Limb (tissue), 2 donors: Measurements from ENCODE around the gene WDR62.
A peak's percentile ranks its signal among the peaks of the same experiment; 100 is the strongest.
"Not testable (repeated sequence)": the region's sequence is repeated elsewhere in the genome, so short reads cannot be mapped to it uniquely, and the experiment has no call there.

Experiments
- DNase-seq, 2 donors: peaks; one replicate each; pipeline ENCODE4 v3.0.0-alpha.2; 2016; ENCODE audit errors: extremely low spot score in 2 of 2

The WDR62 gene

GRCh38 chr19:36108684-36109083 is 54.0 kb downstream of the WDR62 start:
- no peak for DNase-seq

- DNase-seq: no peak
Measured at GRCh38 chr19:36110487-36111199, 55.9 kb downstream of the WDR62 start, which contains the start of gene OVOL3. Gene OVOL3 (plus strand): TSS chr19:36111143. CDS start chr19:36111203, 60 bp downstream.

GRCh38 chr19:36111200-36111539 is 56.5 kb downstream of the WDR62 start:
- no peak for DNase-seq

GRCh38 chr19:36112678-36113077 is 58.0 kb downstream of the WDR62 start:
- DNase-seq: no peak

- no peak for DNase-seq
Measured at GRCh38 chr19:36113425-36113824, 58.7 kb downstream of the WDR62 start.

- DNase-seq: no peak
Measured at GRCh38 chr19:36113894-36114720, 59.4 kb downstream of the WDR62 start.

GRCh38 chr19:36114721-36115452 is 60.2 kb downstream of the WDR62 start, which contains the start of gene POLR2I:
Gene POLR2I (minus strand): TSS chr19:36114875. CDS start chr19:36114856, 19 bp downstream.
- peak; percentile 99 to 100 for DNase-seq

GRCh38 chr19:36115453-36116343 is 61.0 kb downstream of the WDR62 start, which contains the start of gene TBCB:
Gene TBCB (plus strand): TSS chr19:36115468. CDS start chr19:36115561, 93 bp downstream.
- DNase-seq: no peak

- DNase-seq: no peak
Measured at GRCh38 chr19:36116344-36116637, 61.6 kb downstream of the WDR62 start.

- DNase-seq: no peak
Measured at GRCh38 chr19:36120092-36120983, 65.6 kb downstream of the WDR62 start.

- DNase-seq: no peak
Measured at GRCh38 chr19:36120984-36121358, 66.3 kb downstream of the WDR62 start.

- DNase-seq: no peak
Measured at GRCh38 chr19:36121486-36122124, 66.9 kb downstream of the WDR62 start.

GRCh38 chr19:36125557-36125956 is 70.9 kb downstream of the WDR62 start:
- DNase-seq: no peak

GRCh38 chr19:36128392-36128736 is 73.7 kb downstream of the WDR62 start:
- no peak for DNase-seq

- DNase-seq: not testable (repeated sequence)
Measured at GRCh38 chr19:36131221-36131620, 76.5 kb downstream of the WDR62 start.

GRCh38 chr19:36134867-36135266 is 80.2 kb downstream of the WDR62 start:
- DNase-seq: not testable (repeated sequence)

- DNase-seq: no peak
Measured at GRCh38 chr19:36136964-36137686, 82.4 kb downstream of the WDR62 start.

- DNase-seq: no peak
Measured at GRCh38 chr19:36139120-36139472, 84.4 kb downstream of the WDR62 start.
